DND-41 (cell line): Measurements from ENCODE around the gene TRAM2.

Experiments
- EZH2 ChIP-seq: IDR thresholded peaks from 3 replicates; pipeline ENCODE4 v1.6.1; 2012; ENCODE audit warnings: borderline replicate concordance, low read depth, mild to moderate bottlenecking, moderate library complexity, low read length, inconsistent platforms; ENCODE audit not compliant: severe bottlenecking
- TF ChIP-seq, protein P1 (sequence below): IDR thresholded peaks from 2 replicates; pipeline ENCODE4 v1.5.1; 2012; ENCODE audit warnings: borderline replicate concordance, low read length, moderate library complexity, mild to moderate bottlenecking; ENCODE audit not compliant: poor library complexity, severe bottlenecking; ENCODE audit errors: extremely low read depth

DNA sequence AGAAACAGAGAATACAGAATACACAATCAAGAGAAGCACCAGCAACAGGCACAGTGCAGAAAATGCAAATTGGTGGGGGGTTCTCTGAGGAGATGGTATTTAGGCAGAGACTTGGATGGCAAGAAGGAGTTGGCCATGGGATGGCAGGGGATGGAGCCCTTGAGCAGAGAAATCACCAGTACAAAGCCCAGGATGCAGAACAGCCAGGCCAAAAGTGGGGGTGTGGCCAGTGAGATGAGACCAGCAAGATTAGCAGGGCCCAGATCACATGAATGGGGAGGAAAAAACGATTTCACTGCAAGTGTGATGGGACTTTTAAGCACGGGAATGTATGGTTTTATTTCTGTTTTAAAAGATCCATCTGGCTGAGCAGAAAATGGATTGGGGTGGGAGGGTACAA, 63.4 kb downstream of the TRAM2 start:
- TF ChIP-seq, protein P1, sequence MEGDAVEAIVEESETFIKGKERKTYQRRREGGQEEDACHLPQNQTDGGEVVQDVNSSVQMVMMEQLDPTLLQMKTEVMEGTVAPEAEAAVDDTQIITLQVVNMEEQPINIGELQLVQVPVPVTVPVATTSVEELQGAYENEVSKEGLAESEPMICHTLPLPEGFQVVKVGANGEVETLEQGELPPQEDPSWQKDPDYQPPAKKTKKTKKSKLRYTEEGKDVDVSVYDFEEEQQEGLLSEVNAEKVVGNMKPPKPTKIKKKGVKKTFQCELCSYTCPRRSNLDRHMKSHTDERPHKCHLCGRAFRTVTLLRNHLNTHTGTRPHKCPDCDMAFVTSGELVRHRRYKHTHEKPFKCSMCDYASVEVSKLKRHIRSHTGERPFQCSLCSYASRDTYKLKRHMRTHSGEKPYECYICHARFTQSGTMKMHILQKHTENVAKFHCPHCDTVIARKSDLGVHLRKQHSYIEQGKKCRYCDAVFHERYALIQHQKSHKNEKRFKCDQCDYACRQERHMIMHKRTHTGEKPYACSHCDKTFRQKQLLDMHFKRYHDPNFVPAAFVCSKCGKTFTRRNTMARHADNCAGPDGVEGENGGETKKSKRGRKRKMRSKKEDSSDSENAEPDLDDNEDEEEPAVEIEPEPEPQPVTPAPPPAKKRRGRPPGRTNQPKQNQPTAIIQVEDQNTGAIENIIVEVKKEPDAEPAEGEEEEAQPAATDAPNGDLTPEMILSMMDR: no peak
- no peak for TF ChIP-seq EZH2
